Sigmoid colon (tissue), 7 donors: ENCODE measurements around the gene DIS3L2. TPM values are rescaled to one million over a fixed set of nuclear protein-coding genes. Genes with fewer than 3 reads are reported as not detected.

Experiments
- DNase-seq: peaks from one replicate; pipeline ENCODE4 v3.0.0-alpha.2; 2019
- H3K27ac ChIP-seq, 4 donors: fragments of 200-600 bp; sonication (generic); one replicate each; pipeline ENCODE4 v1.5.1; 2016 to 2019; ENCODE audit warnings: mild to moderate bottlenecking in 1 of 4
- H3K27me3 ChIP-seq, 3 donors: fragments of 200-600 bp; sonication (generic); one replicate each; pipeline ENCODE4 v1.5.1; 2019; ENCODE audit warnings: mild to moderate bottlenecking in 1 of 3
- H3K36me3 ChIP-seq, 4 donors: fragments of 200-600 bp; sonication (generic); one replicate each; pipeline ENCODE4 v1.5.1; 2016 to 2019
- H3K4me1 ChIP-seq, 4 donors: fragments of 200-600 bp; sonication (generic); one replicate each; pipeline ENCODE4 v1.5.1; 2017 to 2019
- H3K4me3 ChIP-seq, 4 donors: fragments of 200-600 bp; sonication (generic); one replicate each; pipeline ENCODE4 v1.5.1; 2017 to 2019; ENCODE audit warnings: mild to moderate bottlenecking in 2 of 4, moderate library complexity in 1 of 4
- H3K9me3 ChIP-seq, 4 donors: fragments of 200-600 bp in 3 of 4; sonication (generic) in 3 of 4; one replicate each; pipeline versions ENCODE4 v1.5.1 to v1.6.1; 2013 to 2019
- EP300 ChIP-seq, 4 donors: sonication (generic); formaldehyde crosslinking; IDR thresholded peaks; one replicate each; pipeline ENCODE4 v1.6.1; 2017; ENCODE audit warnings: antibody characterized with exemption in 4 of 4
- POLR2A ChIP-seq, 2 donors: fragments of 450-650 bp; IDR thresholded peaks; one replicate each; pipeline ENCODE4 v1.6.1; 2016; ENCODE audit warnings: antibody characterized with exemption in 2 of 2, mild to moderate bottlenecking in 2 of 2, moderate library complexity in 2 of 2
- POLR2AphosphoS5 ChIP-seq, 4 donors: sonication (generic); formaldehyde crosslinking; IDR thresholded peaks; one replicate each; pipeline ENCODE4 v1.6.1; 2017; ENCODE audit warnings: antibody characterized with exemption in 4 of 4
- WGBS, 2 donors: extraction: QIAGEN DNeasy Blood & Tissue Kit; methylation state at CpG; one replicate each; pipeline ENCODE4 v1.1.7; 2013; 5-methylcytosine and 5-hydroxymethylcytosine counted together
- intact Hi-C: fragments of 100-400 bp; cut with DNase I; formaldehyde crosslinking; loops from one replicate; pipeline ENCODE4 v1.15.1; 2023
- polyA plus RNA-seq, 3 donors: library from polyadenylated mRNA; stranded (reverse); fragments of 200-250 nt; gene quantifications; one replicate each; pipeline ENCODE4 v1.2.3, GENCODE V29; 2013
- total RNA-seq, 4 donors: library from RNA; depleted of rRNA; stranded (reverse); fragments of >200 nt; gene quantifications; one replicate each; pipeline ENCODE4 v1.1.0, GENCODE V29; 2016
- TF ChIP-seq, protein P1 (sequence below), 4 experiments: fragments of 450-650 bp in 3 of 4; fragments of 200-600 bp in 1 of 4; IDR thresholded peaks; one replicate each; pipeline ENCODE4 v1.5.1; 2016 to 2019; ENCODE audit warnings: antibody characterized with exemption in 4 of 4, mild to moderate bottlenecking in 3 of 4, moderate library complexity in 2 of 4
- donor health status: healthy with polysubstance abuse.
- donor health status: Bipolar disorder and iron deficiency.
- donor health status: healthy.

The DIS3L2 gene
- total and polyA plus RNA-seq, 7 donors, result 8.8 to 37.9 (median 22.5) TPM

DNA sequence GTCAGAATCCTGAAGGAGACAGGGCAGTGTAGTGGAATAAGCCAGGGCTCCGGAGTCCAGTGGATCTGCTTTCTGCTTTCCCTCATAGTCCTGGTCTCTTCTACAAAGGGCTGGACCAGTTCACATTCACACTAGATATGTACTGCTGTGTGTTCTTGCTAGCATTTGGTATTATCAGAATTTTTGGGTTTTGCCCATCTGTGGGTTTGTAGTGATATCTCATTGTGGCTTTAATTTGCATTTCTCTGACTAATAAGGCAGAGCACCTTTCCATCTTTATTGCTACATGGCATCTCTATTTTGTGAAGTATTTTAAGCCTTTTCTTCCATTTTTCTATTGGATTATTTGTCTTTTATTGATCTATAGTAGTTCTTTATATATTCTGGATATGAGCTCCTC, 114.8 kb downstream of the DIS3L2 start:
- H3K36me3 ChIP-seq, result no peaks in the 10 kb centered on the region
- no peak overlapping the region for H3K4me3 ChIP-seq
- H3K27me3 ChIP-seq, result no peaks in the 10 kb centered on the region
- intact Hi-C loops, result no loop called here
- WGBS, 2 donors, result 93 to 100% methylated on average over 1 of the region's 1 CpG
- no peak overlapping the region for H3K27ac ChIP-seq
- no peaks in the 10 kb centered on the region for H3K4me1 ChIP-seq
- no peak for TF ChIP-seq EP300 (IDR thresholded peaks at IDR 0.05)
- TF ChIP-seq, protein P1, sequence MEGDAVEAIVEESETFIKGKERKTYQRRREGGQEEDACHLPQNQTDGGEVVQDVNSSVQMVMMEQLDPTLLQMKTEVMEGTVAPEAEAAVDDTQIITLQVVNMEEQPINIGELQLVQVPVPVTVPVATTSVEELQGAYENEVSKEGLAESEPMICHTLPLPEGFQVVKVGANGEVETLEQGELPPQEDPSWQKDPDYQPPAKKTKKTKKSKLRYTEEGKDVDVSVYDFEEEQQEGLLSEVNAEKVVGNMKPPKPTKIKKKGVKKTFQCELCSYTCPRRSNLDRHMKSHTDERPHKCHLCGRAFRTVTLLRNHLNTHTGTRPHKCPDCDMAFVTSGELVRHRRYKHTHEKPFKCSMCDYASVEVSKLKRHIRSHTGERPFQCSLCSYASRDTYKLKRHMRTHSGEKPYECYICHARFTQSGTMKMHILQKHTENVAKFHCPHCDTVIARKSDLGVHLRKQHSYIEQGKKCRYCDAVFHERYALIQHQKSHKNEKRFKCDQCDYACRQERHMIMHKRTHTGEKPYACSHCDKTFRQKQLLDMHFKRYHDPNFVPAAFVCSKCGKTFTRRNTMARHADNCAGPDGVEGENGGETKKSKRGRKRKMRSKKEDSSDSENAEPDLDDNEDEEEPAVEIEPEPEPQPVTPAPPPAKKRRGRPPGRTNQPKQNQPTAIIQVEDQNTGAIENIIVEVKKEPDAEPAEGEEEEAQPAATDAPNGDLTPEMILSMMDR (IDR thresholded peaks at IDR 0.05), result no peak
- TF ChIP-seq POLR2A (IDR thresholded peaks at IDR 0.05), result no peak
- TF ChIP-seq POLR2AphosphoS5 (IDR thresholded peaks at IDR 0.05), result no peak
- no peak for DNase-seq
- H3K9me3 ChIP-seq, result no peaks in the 10 kb centered on the region

DNA sequence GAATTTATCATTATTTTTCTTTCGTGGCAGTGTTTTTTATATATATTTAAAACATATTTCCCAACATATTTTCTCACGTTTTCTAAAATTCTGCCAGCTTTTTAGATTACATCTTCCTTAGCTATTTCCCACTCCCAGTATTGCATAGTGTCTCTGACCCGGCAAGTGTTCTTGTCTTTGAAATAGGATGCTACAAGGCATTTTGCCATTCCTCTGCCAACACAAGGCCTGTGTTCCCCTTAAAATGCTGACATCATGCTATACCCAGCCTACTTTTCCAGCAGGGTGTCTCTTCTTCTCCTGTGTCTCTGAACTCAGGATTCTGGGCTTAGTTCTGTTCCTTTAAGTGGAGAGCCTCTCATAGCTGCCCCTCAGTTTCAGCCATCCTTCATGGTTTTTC, 115.2 kb downstream of the DIS3L2 start:
- WGBS, 2 donors, result 95 to 97% methylated on average over 3 of the region's 3 CpGs
- H3K27ac ChIP-seq, result no peak overlapping the region
- H3K4me3 ChIP-seq, result no peak overlapping the region
- no peak for DNase-seq
- no peaks in the 10 kb centered on the region for H3K27me3 ChIP-seq
- no peaks in the 10 kb centered on the region for H3K9me3 ChIP-seq
- H3K36me3 ChIP-seq, result no peaks in the 10 kb centered on the region
- TF ChIP-seq EP300 (IDR thresholded peaks at IDR 0.05) (no peak), POLR2A (IDR thresholded peaks at IDR 0.05) (no peak), POLR2AphosphoS5 (IDR thresholded peaks at IDR 0.05) (no peak)
- TF ChIP-seq, protein P1 (IDR thresholded peaks at IDR 0.05), result no peak
- no peaks in the 10 kb centered on the region for H3K4me1 ChIP-seq
- intact Hi-C loops, result no loop called here

DNA sequence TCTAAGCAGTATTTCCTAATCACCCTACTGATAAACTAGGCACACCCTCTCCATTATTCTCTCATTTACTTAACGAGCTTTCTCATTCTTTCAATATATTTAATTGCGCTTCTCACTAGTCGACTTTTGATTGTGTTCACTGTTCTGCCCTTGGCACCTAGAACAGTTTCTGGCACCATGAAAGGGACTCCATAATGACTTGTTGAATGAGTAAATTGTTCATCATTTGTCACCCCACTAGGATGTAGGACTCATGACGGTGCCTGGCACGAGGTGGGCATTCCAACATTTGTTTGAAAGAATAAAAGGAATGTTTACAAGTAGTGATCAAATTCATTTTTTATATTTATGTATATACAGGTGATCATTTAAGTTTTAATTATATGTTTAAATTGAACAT, 123.7 kb downstream of the DIS3L2 start:
- Histone ChIP-seq H3K4me3 (no peak overlapping the region), H3K36me3 (peaks cover 0 to 16% (median 0%) of the 10 kb centered on the region in 4 donors), H3K9me3 (no peaks in the 10 kb centered on the region), H3K27me3 (no peaks in the 10 kb centered on the region), H3K27ac (no peak overlapping the region), H3K4me1 (no peaks in the 10 kb centered on the region)
- intact Hi-C loops, result no loop called here
- 86 to 90% methylated on average over 5 of the region's 5 CpGs for WGBS, 2 donors
- DNase-seq, result no peak
- TF ChIP-seq POLR2AphosphoS5 (IDR thresholded peaks at IDR 0.05), result no peak
- TF ChIP-seq, protein P1 (IDR thresholded peaks at IDR 0.05), result no peak
- no peak for TF ChIP-seq EP300 (IDR thresholded peaks at IDR 0.05)

DNA sequence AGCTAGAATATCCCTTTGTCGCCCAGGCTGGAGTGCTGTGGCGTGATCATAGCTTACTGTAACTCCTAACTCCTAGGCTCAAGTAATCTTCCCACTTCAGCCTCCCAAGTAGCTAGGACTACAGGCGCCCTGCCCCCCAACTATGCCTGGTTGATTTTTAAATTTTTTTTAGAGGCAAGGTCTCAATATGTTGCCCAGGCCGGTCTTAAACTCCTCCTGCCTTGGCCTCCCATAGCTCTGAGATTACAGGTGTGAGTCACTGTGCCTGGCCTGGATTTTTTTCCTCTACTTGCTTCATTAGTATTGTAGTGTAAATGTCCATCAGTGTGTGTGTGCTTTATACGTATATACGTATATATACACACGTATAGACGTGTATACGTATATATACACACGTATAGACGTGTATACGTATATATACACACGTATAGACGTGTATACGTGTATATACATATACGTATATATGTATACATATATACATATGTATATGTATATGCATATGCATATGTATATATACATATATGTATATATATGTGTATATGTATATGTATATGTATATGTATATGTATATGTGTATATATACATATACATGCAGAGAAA, 124.4 kb downstream of the DIS3L2 start:
- 94 to 97% methylated on average over 16 of the region's 16 CpGs for WGBS, 2 donors
- intact Hi-C loops, result no loop called here
- H3K36me3 ChIP-seq, result peaks cover 0 to 17% (median 0%) of the 10 kb centered on the region in 4 donors

More for the DNA sequence above, 124.4 kb downstream of the DIS3L2 start:
- H3K4me1 ChIP-seq, result no peaks in the 10 kb centered on the region
- H3K27me3 ChIP-seq, result no peaks in the 10 kb centered on the region
- no peak overlapping the region for H3K4me3 ChIP-seq
- TF ChIP-seq, protein P1 (IDR thresholded peaks at IDR 0.05), result no peak
- TF ChIP-seq POLR2A (IDR thresholded peaks at IDR 0.05) (no peak), POLR2AphosphoS5 (IDR thresholded peaks at IDR 0.05) (no peak), EP300 (IDR thresholded peaks at IDR 0.05) (no peak)
- no peak overlapping the region for H3K27ac ChIP-seq
- no peak for DNase-seq
- H3K9me3 ChIP-seq, result no peaks in the 10 kb centered on the region
